Stomach (tissue), 9 donors: ENCODE measurements around the gene TMEM161B. TPM values are rescaled to one million over a fixed set of nuclear protein-coding genes. Genes with fewer than 3 reads are reported as not detected.
"Not testable (repeated sequence)": the region's sequence is repeated elsewhere in the genome, so short reads cannot be mapped to it uniquely, and the experiment has no call there.

Experiments
- DNase-seq, 2 donors: peaks; one replicate each; pipeline versions ENCODE4 v3.0.0 to v3.0.0-alpha.2; 2013 to 2019
- H3K27ac ChIP-seq, 5 donors: fragments of 200-600 bp in 4 of 5; sonication (generic) in 4 of 5; one replicate each; pipeline ENCODE4 v1.5.1; 2013 to 2019; ENCODE audit warnings: mild to moderate bottlenecking in 1 of 5, moderate library complexity in 1 of 5
- H3K27me3 ChIP-seq, 3 donors: fragments of 200-600 bp; sonication (generic); one replicate each; pipeline ENCODE4 v1.5.1; 2017 to 2019; ENCODE audit warnings: mixed run types in 1 of 3
- H3K36me3 ChIP-seq, 4 donors: fragments of 200-600 bp; sonication (generic); 1 replicate in 3 of 4; 2 replicates in 1 of 4; pipeline ENCODE4 v1.5.1; 2016 to 2019
- H3K4me1 ChIP-seq, 4 donors: fragments of 200-600 bp; sonication (generic); one replicate each; pipeline ENCODE4 v1.5.1; 2016 to 2019
- H3K4me3 ChIP-seq, 4 donors: fragments of 200-600 bp; sonication (generic) in 3 of 4; one replicate each; pipeline ENCODE4 v1.5.1; 2016 to 2019; ENCODE audit warnings: mild to moderate bottlenecking in 1 of 4
- H3K9me3 ChIP-seq, 4 donors: fragments of 200-600 bp; sonication (generic); one replicate each; pipeline ENCODE4 v1.5.1; 2016 to 2019
- CTCF ChIP-seq, 7 experiments: fragments of 450-650 bp in 4 of 7; fragments of 200-600 bp in 3 of 7; sonication (generic) in 3 of 7; IDR thresholded peaks; one replicate each; pipeline ENCODE4 v1.5.1; 2016 to 2019; ENCODE audit warnings: antibody characterized with exemption in 7 of 7, control low read depth in 2 of 7, mild to moderate bottlenecking in 1 of 7
- EP300 ChIP-seq: sonication (generic); formaldehyde crosslinking; IDR thresholded peaks from one replicate; pipeline ENCODE4 v1.6.1; 2017; ENCODE audit warnings: antibody characterized with exemption
- POLR2A ChIP-seq, 4 donors: fragments of 450-650 bp; IDR thresholded peaks; one replicate each; pipeline ENCODE4 v1.6.1; 2016; ENCODE audit warnings: antibody characterized with exemption in 4 of 4, control low read depth in 2 of 4, mild to moderate bottlenecking in 1 of 4, moderate library complexity in 1 of 4
- POLR2AphosphoS5 ChIP-seq, 3 donors: sonication (generic); formaldehyde crosslinking; IDR thresholded peaks; one replicate each; pipeline ENCODE4 v1.6.1; 2016; ENCODE audit warnings: antibody characterized with exemption in 3 of 3
- WGBS, 5 donors: extraction: QIAGEN DNeasy Blood & Tissue Kit in 3 of 5; methylation state at CpG; one replicate each; pipeline versions ENCODE4 v1.1.5 to v1.1.7; 2013 to 2018; 5-methylcytosine and 5-hydroxymethylcytosine counted together
- intact Hi-C: fragments of 100-400 bp; cut with DNase I; formaldehyde crosslinking; loops from one replicate; pipeline ENCODE4 v1.15.1; 2023; ENCODE audit warnings: low total_unique reads
- polyA plus RNA-seq, 3 donors: library from polyadenylated mRNA; stranded (reverse); fragments of 200-250 nt; gene quantifications; one replicate each; pipeline ENCODE4 v1.2.3, GENCODE V29; 2013
- total RNA-seq, 5 donors: library from RNA; depleted of rRNA; stranded (reverse); fragments of >200 nt; gene quantifications; one replicate each; pipeline versions ENCODE4 v1.1.0 to v1.2.3, GENCODE V29; 2014 to 2016
- donor health status: healthy with polysubstance abuse.
- donor health status: Bipolar disorder and iron deficiency.
- donor health status: healthy.

TMEM161B gene
- total and polyA plus RNA-seq, 8 donors = 7.0 to 78.2 (median 35.8) TPM

GRCh38 chr5:88275581-88275980 is 6.9 kb upstream of the TMEM161B start:
- H3K27me3 ChIP-seq = no peaks in the 10 kb centered on the region
- intact Hi-C loops = no loop called here
- H3K36me3 ChIP-seq = peaks cover 4 to 36% (median 27%) of the 10 kb centered on the region in 4 donors
- no peak overlapping the region for H3K27ac ChIP-seq
- DNase-seq = no peak
- no peak overlapping the region for H3K4me3 ChIP-seq
- peaks cover 0 to 16% (median 8%) of the 10 kb centered on the region in 4 donors for H3K4me1 ChIP-seq
- TF ChIP-seq POLR2A (IDR thresholded peaks at IDR 0.05) = no peak
- TF ChIP-seq CTCF (IDR thresholded peaks at IDR 0.05) = no peak
- no peak for TF ChIP-seq POLR2AphosphoS5 (IDR thresholded peaks at IDR 0.05)
- no peak for TF ChIP-seq EP300
- no peaks in the 10 kb centered on the region for H3K9me3 ChIP-seq

- intact Hi-C loops = no loop called here
- no peak for DNase-seq
- H3K4me3 ChIP-seq = peak overlapping the region; percentile 59 to 96 (median 82)
- no peaks in the 10 kb centered on the region for H3K9me3 ChIP-seq
- TF ChIP-seq POLR2A (IDR thresholded peaks at IDR 0.05) (no peak), CTCF (IDR thresholded peaks at IDR 0.05) (no peak), EP300 (no peak), POLR2AphosphoS5 (IDR thresholded peaks at IDR 0.05) (no peak)
- H3K36me3 ChIP-seq = peaks cover 4 to 20% (median 18%) of the 10 kb centered on the region in 4 donors
- H3K27ac ChIP-seq = peak overlapping the region; percentile 75 to 87 (median 83)
- no peaks in the 10 kb centered on the region for H3K27me3 ChIP-seq
- peaks cover 7 to 53% (median 31%) of the 10 kb centered on the region in 4 donors for H3K4me1 ChIP-seq
- WGBS, 5 donors = 2 to 10% (median 6%) methylated on average over 16 of the region's 16 CpGs
Observed at GRCh38 chr5:88269222-88269771, 652 bp upstream of the TMEM161B start.

DNA sequence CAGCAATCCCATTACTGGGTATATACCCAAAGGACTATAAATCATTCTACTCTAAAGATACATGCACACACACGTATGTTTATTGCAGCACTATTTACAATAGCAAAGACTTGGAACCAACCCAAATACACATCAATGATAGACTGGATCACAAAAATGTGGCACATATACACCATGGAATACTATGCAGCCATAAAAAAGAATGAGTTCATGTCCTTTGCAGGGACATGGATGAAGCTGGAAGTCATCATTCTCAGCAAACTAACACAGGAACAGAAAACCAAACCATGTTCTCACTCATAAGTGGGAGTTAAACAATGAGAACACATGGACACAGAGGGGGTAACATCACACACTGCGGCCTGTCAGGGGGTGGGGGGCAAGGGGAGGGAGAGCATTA is 4.1 kb downstream of the TMEM161B start:
- H3K27me3 ChIP-seq, H3K27ac ChIP-seq, H3K4me3 ChIP-seq, intact Hi-C loops, H3K9me3 ChIP-seq, H3K36me3 ChIP-seq, DNase-seq: not testable (repeated sequence)
- 86 to 93% (median 92%) methylated on average over 2 of the region's 2 CpGs for WGBS, 5 donors
- H3K4me1 ChIP-seq = peaks cover 0 to 29% (median 17%) of the 10 kb centered on the region in 4 donors

GRCh38 chr5:88263349-88263748 is 5.3 kb downstream of the TMEM161B start:
- Histone ChIP-seq H3K27me3 (no peaks in the 10 kb centered on the region), H3K4me1 (peaks cover 0 to 29% (median 18%) of the 10 kb centered on the region in 4 donors), H3K36me3 (no peaks in the 10 kb centered on the region), H3K9me3 (no peaks in the 10 kb centered on the region), H3K27ac (no peak overlapping the region), H3K4me3 (no peak overlapping the region)
- intact Hi-C loops = no loop called here
- TF ChIP-seq POLR2A (IDR thresholded peaks at IDR 0.05) = no peak
- no peak for TF ChIP-seq POLR2AphosphoS5 (IDR thresholded peaks at IDR 0.05)
- TF ChIP-seq EP300 = no peak
- TF ChIP-seq CTCF (IDR thresholded peaks at IDR 0.05) = no peak
- DNase-seq = no peak
- WGBS, 5 donors = 88 to 95% (median 92%) methylated on average over 2 of the region's 2 CpGs

GRCh38 chr5:88262116-88262515 is 6.5 kb downstream of the TMEM161B start:
- no peaks in the 10 kb centered on the region for H3K36me3 ChIP-seq
- peaks cover 0 to 30% (median 13%) of the 10 kb centered on the region in 4 donors for H3K4me1 ChIP-seq
- intact Hi-C loops = no loop called here
- no peak for TF ChIP-seq CTCF (IDR thresholded peaks at IDR 0.05)
- TF ChIP-seq EP300 = no peak
- no peak for TF ChIP-seq POLR2A (IDR thresholded peaks at IDR 0.05)
- TF ChIP-seq POLR2AphosphoS5 (IDR thresholded peaks at IDR 0.05) = no peak
- no peaks in the 10 kb centered on the region for H3K9me3 ChIP-seq
- H3K27ac ChIP-seq = no peak overlapping the region
- no peak overlapping the region for H3K4me3 ChIP-seq
- H3K27me3 ChIP-seq = no peaks in the 10 kb centered on the region
- DNase-seq = no peak
